GM23338 (cell line): ENCODE data around the gene ARHGDIA. TPM values are rescaled to one million over a fixed set of nuclear protein-coding genes. Genes with fewer than 3 reads are reported as not detected.

Experiments
- ATAC-seq: fragments of 200-7000 bp; cut with Tn5 transposase; 3 replicates; pipeline ENCODE4 v1.9.1; 2020
- DNase-seq: peaks from one replicate; pipeline ENCODE4 v3.0.0-alpha.2; 2015; ENCODE audit warnings: low spot score
- H2AFZ ChIP-seq: fragments of 200-600 bp; sonication (generic); 2 replicates; pipeline ENCODE4 v1.8.0; 2016; ENCODE audit warnings: antibody characterized with exemption, mild to moderate bottlenecking, moderate library complexity
- H3F3A ChIP-seq: fragments of 200-600 bp; sonication (generic); replicated peaks from 2 replicates; pipeline ENCODE4 v1.8.0; 2017; ENCODE audit warnings: antibody characterized with exemption, mixed run types, low read depth
- H3K27ac ChIP-seq: fragments of 200-600 bp; sonication (generic); 2 replicates; pipeline ENCODE4 v1.6.1; 2016; ENCODE audit warnings: low read depth
- H3K27me3 ChIP-seq: fragments of 200-600 bp; sonication (generic); 2 replicates; pipeline ENCODE4 v1.8.0; 2016; ENCODE audit warnings: mild to moderate bottlenecking, mixed run types, moderate library complexity; ENCODE audit not compliant: insufficient read depth
- H3K36me3 ChIP-seq: fragments of 200-600 bp; sonication (generic); 2 replicates; pipeline ENCODE4 v1.8.0; 2016; ENCODE audit warnings: mild to moderate bottlenecking; ENCODE audit not compliant: insufficient read depth
- H3K4me1 ChIP-seq: fragments of 200-600 bp; sonication (generic); 2 replicates; pipeline ENCODE4 v1.8.0; 2016; ENCODE audit warnings: mild to moderate bottlenecking, moderate library complexity; ENCODE audit not compliant: insufficient read depth
- H3K4me2 ChIP-seq: fragments of 200-600 bp; sonication (generic); 2 replicates; pipeline ENCODE4 v1.7.1; 2017; ENCODE audit warnings: mixed run types
- H3K4me3 ChIP-seq: fragments of 200-600 bp; sonication (generic); 2 replicates; pipeline ENCODE4 v1.6.1; 2016; ENCODE audit warnings: mixed run types
- H3K79me2 ChIP-seq: fragments of 200-600 bp; sonication (generic); replicated peaks from 2 replicates; pipeline ENCODE4 v1.8.0; 2017; ENCODE audit warnings: mild to moderate bottlenecking; ENCODE audit not compliant: insufficient read depth
- H3K9me2 ChIP-seq: fragments of 200-600 bp; sonication (generic); 2 replicates; pipeline ENCODE4 v1.8.0; 2017; ENCODE audit not compliant: insufficient read depth
- H4K20me1 ChIP-seq: fragments of 200-600 bp; sonication (generic); replicated peaks from 2 replicates; pipeline ENCODE4 v1.8.0; 2017; ENCODE audit warnings: mild to moderate bottlenecking; ENCODE audit not compliant: insufficient read depth
- H3K27ac Mint-ChIP-seq: 2 replicates; pipeline ENCODE4 v1.8.0; 2020; ENCODE audit warnings: inconsistent platforms, mild to moderate bottlenecking, moderate library complexity, mixed read lengths
- H3K27me3 Mint-ChIP-seq: 3 replicates; pipeline ENCODE4 v1.8.0; 2022; ENCODE audit warnings: low read depth, mild to moderate bottlenecking, moderate library complexity, mixed read lengths, inconsistent platforms; ENCODE audit not compliant: insufficient read depth, poor library complexity
- H3K36me3 Mint-ChIP-seq: 3 replicates; pipeline ENCODE4 v1.8.0; 2021; ENCODE audit warnings: low read depth, mild to moderate bottlenecking, inconsistent platforms, moderate library complexity, mixed read lengths
- H3K4me1 Mint-ChIP-seq: 3 replicates; pipeline ENCODE4 v1.8.0; 2020; ENCODE audit warnings: mild to moderate bottlenecking, inconsistent platforms, mixed read lengths
- H3K4me3 Mint-ChIP-seq: 3 replicates; pipeline ENCODE4 v1.8.0; 2021; ENCODE audit warnings: moderate library complexity, mild to moderate bottlenecking, inconsistent platforms, mixed read lengths
- H3K9me3 Mint-ChIP-seq: 3 replicates; pipeline ENCODE4 v1.8.0; 2020; ENCODE audit warnings: moderate library complexity, mild to moderate bottlenecking, inconsistent platforms, mixed read lengths
- EZH2 ChIP-seq: fragments of 200-600 bp; sonication (generic); IDR thresholded peaks from one replicate; pipeline ENCODE4 v1.8.0; 2017; ENCODE audit warnings: antibody characterized with exemption, mild to moderate bottlenecking, low read depth; ENCODE audit not compliant: unreplicated experiment
- JUNB ChIP-seq: IDR thresholded peaks from one replicate; pipeline ENCODE4 v1.6.1; 2016; ENCODE audit warnings: antibody characterized with exemption; ENCODE audit not compliant: unreplicated experiment
- POLR2AphosphoS5 ChIP-seq: IDR thresholded peaks from 2 replicates; pipeline ENCODE4 v1.6.1; 2016; ENCODE audit warnings: antibody characterized with exemption, low read depth
- polyA plus RNA-seq: library from polyadenylated mRNA; unstranded; fragments of >200 nt; fragmentation: Nextera tagmentation; extraction: Ambion mirVana; gene quantifications from 2 replicates; pipeline ENCODE4 v1.2.1, GENCODE V29; 2016
- total RNA-seq: library from RNA; depleted of rRNA; stranded (reverse); fragments of >200 nt; shearing (Covaris generic); gene quantifications from 2 replicates; pipeline ENCODE4 v1.2.3, GENCODE V29; 2014
- TF ChIP-seq, protein P1 (sequence below): fragments of 250-450 bp; sonication (Bioruptor Pico); IDR thresholded peaks from 2 replicates; pipeline ENCODE4 v1.5.0; 2020; ENCODE audit warnings: mild to moderate bottlenecking, moderate library complexity

Gene ARHGDIA
- total and polyA plus RNA-seq, 2 experiments from 2014 or later = 125 to 140 TPM

DNA sequence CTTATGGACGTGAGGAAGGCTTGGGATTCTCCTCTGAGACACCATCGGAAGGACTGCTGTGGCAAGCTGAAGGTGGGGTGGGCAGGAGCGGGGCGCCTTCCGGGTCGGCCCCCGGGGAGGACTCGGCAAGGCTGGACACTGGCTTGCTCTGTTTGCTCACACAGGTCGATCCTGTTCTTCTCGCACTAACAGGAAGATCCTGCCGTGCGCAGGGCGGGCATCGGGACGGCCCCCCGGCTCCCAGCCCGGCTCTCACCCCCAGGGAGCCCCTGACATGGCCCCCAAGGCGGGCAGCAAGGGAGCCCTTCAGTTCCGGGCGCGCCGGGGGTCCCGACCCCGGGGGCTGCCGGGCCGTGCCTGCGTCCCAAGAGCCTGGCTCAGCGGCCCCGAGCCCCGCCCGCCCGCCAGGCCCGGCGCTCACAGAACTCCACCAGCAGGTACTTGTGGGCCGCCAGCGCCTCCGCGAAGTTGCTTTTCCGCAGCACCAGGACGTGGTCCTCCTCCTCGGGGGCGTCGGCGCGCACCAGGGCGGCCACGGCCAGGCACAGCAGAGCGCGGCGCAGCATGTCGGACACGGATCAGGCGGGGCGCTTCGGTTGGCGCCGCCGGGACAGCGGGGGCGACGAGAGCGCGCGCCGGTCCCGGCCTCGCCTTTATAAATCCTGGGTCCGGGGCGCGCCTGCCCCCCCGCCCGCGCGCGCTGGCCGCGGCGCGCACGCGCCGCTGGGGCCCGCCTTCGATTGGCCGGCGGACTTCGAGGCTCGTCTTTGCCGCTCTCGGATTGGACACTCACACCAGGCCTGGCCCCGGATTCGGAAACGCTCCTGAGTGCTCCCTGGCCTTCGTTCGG lies 11.0 kb downstream of the ARHGDIA start, which contains the start of gene P4HB:
P4HB (minus strand) TSS at position 630 of the 850 bp plus-strand sequence; CDS start at position 566, 64 bp downstream.
- Histone ChIP-seq H4K20me1 (peaks cover 35% of the 10 kb centered on the region), H3K79me2 (peaks cover 72% of the 10 kb centered on the region), H3K9me2 (no peaks in the 10 kb centered on the region), H3K4me3 (peak within 1 kb of the TSS; percentile 94), H2AFZ (no peak within 1 kb of the TSS), H3K4me1 (peaks cover 13% of the 10 kb centered on the region), H3K4me2 (peak within 1 kb of the TSS; percentile 97), H3K27me3 (no peaks in the 10 kb centered on the region), H3K27ac (peak within 1 kb of the TSS; percentile 86), H3K36me3 (peaks cover 5% of the 10 kb centered on the region; the same call in 1 of the 2 replicates), H3F3A (peaks cover 45% of the 10 kb centered on the region)
- Mint-ChIP-seq H3K4me1 (peaks cover 14% of the 10 kb centered on the region), H3K9me3 (peaks cover 2% of the 10 kb centered on the region; the same call in 1 of the 3 replicates), H3K4me3 (peak within 1 kb of the TSS; percentile 95), H3K27me3 (peaks cover 24% of the 10 kb centered on the region), H3K36me3 (peaks cover 57% of the 10 kb centered on the region), H3K27ac (peak within 1 kb of the TSS; percentile 98)
- TF ChIP-seq EZH2 (no peak), JUNB (no peak), POLR2AphosphoS5 (peak; percentile 83)
- TF ChIP-seq, protein P1, sequence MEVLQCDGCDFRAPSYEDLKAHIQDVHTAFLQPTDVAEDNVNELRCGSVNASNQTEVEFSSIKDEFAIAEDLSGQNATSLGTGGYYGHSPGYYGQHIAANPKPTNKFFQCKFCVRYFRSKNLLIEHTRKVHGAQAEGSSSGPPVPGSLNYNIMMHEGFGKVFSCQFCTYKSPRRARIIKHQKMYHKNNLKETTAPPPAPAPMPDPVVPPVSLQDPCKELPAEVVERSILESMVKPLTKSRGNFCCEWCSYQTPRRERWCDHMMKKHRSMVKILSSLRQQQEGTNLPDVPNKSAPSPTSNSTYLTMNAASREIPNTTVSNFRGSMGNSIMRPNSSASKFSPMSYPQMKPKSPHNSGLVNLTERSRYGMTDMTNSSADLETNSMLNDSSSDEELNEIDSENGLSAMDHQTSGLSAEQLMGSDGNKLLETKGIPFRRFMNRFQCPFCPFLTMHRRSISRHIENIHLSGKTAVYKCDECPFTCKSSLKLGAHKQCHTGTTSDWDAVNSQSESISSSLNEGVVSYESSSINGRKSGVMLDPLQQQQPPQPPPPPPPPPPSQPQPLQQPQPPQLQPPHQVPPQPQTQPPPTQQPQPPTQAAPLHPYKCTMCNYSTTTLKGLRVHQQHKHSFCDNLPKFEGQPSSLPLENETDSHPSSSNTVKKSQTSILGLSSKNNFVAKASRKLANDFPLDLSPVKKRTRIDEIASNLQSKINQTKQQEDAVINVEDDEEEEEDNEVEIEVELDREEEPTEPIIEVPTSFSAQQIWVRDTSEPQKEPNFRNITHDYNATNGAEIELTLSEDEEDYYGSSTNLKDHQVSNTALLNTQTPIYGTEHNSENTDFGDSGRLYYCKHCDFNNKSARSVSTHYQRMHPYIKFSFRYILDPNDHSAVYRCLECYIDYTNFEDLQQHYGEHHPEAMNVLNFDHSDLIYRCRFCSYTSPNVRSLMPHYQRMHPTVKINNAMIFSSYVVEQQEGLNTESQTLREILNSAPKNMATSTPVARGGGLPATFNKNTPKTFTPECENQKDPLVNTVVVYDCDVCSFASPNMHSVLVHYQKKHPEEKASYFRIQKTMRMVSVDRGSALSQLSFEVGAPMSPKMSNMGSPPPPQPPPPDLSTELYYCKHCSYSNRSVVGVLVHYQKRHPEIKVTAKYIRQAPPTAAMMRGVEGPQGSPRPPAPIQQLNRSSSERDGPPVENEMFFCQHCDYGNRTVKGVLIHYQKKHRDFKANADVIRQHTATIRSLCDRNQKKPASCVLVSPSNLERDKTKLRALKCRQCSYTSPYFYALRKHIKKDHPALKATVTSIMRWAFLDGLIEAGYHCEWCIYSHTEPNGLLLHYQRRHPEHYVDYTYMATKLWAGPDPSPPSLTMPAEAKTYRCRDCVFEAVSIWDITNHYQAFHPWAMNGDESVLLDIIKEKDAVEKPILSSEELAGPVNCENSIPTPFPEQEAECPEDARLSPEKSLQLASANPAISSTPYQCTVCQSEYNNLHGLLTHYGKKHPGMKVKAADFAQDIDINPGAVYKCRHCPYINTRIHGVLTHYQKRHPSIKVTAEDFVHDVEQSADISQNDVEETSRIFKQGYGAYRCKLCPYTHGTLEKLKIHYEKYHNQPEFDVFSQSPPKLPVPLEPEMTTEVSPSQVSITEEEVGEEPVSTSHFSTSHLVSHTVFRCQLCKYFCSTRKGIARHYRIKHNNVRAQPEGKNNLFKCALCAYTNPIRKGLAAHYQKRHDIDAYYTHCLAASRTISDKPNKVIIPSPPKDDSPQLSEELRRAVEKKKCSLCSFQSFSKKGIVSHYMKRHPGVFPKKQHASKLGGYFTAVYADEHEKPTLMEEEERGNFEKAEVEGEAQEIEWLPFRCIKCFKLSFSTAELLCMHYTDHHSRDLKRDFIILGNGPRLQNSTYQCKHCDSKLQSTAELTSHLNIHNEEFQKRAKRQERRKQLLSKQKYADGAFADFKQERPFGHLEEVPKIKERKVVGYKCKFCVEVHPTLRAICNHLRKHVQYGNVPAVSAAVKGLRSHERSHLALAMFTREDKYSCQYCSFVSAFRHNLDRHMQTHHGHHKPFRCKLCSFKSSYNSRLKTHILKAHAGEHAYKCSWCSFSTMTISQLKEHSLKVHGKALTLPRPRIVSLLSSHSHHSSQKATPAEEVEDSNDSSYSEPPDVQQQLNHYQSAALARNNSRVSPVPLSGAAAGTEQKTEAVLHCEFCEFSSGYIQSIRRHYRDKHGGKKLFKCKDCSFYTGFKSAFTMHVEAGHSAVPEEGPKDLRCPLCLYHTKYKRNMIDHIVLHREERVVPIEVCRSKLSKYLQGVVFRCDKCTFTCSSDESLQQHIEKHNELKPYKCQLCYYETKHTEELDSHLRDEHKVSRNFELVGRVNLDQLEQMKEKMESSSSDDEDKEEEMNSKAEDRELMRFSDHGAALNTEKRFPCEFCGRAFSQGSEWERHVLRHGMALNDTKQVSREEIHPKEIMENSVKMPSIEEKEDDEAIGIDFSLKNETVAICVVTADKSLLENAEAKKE (CRISPR knock-in tag) = no peak
- no peak; the same call in 2 of the 3 replicates for ATAC-seq
- no peak for DNase-seq
